K562 (cell line): ENCODE data around the gene DYSF. TPM values are rescaled to one million over a fixed set of nuclear protein-coding genes. Genes with fewer than 3 reads are reported as not detected.

Experiments used
- ATAC-seq: fragments of 200-7000 bp; cut with Tn5 transposase; 3 replicates; pipeline ENCODE4 v1.9.1; 2020; ENCODE audit warnings: moderate library complexity
- BruUV-seq: library from RNA; stranded (reverse); fragments of 400-500 nt; replicated peaks from 2 replicates; lab custom pipeline; 2021; lab: Mats Ljungman, UMichigan
- CTCF ChIA-PET: fragments of 300-600 bp; formaldehyde crosslinking; extraction: SDS; loops from one replicate; lab custom pipeline; 2021; ENCODE audit warnings: low intra/inter-chr PET ratio; lab: Yijun Ruan, JAX
- POLR2A ChIA-PET: fragments of 300-600, 350-650 bp; sonication (Branson Sonifier 250); formaldehyde crosslinking; extraction: SDS; loops from one replicate; lab custom pipeline; 2021; ENCODE audit warnings: antibody characterized with exemption, inconsistent platforms; lab: Yijun Ruan, JAX
- DNase-seq, 4 experiments: peaks; one replicate each; pipeline versions ENCODE4 v3.0.0 to v3.0.0-alpha.2; 2011 to 2018; ENCODE audit warnings: low spot score in 3 of 4, mixed read lengths in 3 of 4; ENCODE audit errors: extremely low read depth in 1 of 4
- FAIRE-seq: peaks from 2 replicates; lab custom pipeline; 2011; peaks lifted over from hg19 to GRCh38; lab: Jason Lieb, UNC
- H2AFZ ChIP-seq: 2 replicates; pipeline ENCODE4 v1.6.0; 2011; ENCODE audit warnings: low read depth, low read length, control low read depth, inconsistent platforms
- H3K27ac ChIP-seq: fragments of 200-600 bp; 3 replicates; pipeline ENCODE4 v1.8.0; 2011; ENCODE audit warnings: low read depth, mild to moderate bottlenecking, control low read depth, inconsistent platforms, low read length, moderate library complexity, mixed read lengths; ENCODE audit errors: extremely low read depth
- H3K27me3 ChIP-seq, 2 experiments: fragments of 300-600 bp in 1 of 2; 2 replicates in 1 of 2; 3 replicates in 1 of 2; pipeline versions ENCODE4 v1.6.0 to v1.8.0; 2011; ENCODE audit warnings: inconsistent platforms in 2 of 2, low read length in 2 of 2, mild to moderate bottlenecking in 1 of 2, mixed read lengths in 1 of 2, moderate library complexity in 1 of 2; ENCODE audit not compliant: control insufficient read depth in 2 of 2, insufficient read depth in 2 of 2
- H3K36me3 ChIP-seq: fragments of 300-600 bp; 3 replicates; pipeline ENCODE4 v1.8.0; 2011; ENCODE audit warnings: mild to moderate bottlenecking, low read length, inconsistent platforms; ENCODE audit not compliant: control insufficient read depth, insufficient read depth
- H3K4me1 ChIP-seq, 2 experiments: fragments of 200-600 bp in 1 of 2; replicated peaks in 1 of 2; 2 replicates in 1 of 2; 3 replicates in 1 of 2; pipeline versions ENCODE4 v1.5.1 to v1.8.0; 2011; ENCODE audit warnings: inconsistent platforms in 2 of 2, low read length in 2 of 2, mild to moderate bottlenecking in 1 of 2, mixed read lengths in 1 of 2, moderate library complexity in 1 of 2; ENCODE audit not compliant: control insufficient read depth in 2 of 2, insufficient read depth in 2 of 2
- H3K4me2 ChIP-seq: 2 replicates; pipeline ENCODE4 v1.6.1; 2011; ENCODE audit warnings: low read length, control low read depth, inconsistent platforms, mixed read lengths; ENCODE audit not compliant: insufficient read depth
- H3K4me3 ChIP-seq: fragments of 200-600 bp; sonication (generic), shearing (Covaris generic); 2 replicates; pipeline ENCODE4 v1.5.1; 2016; ENCODE audit warnings: control low read depth, inconsistent platforms
- H3K79me2 ChIP-seq: fragments of 200-600 bp; 3 replicates; pipeline ENCODE4 v1.8.0; 2011; ENCODE audit warnings: low read length, inconsistent platforms; ENCODE audit not compliant: control insufficient read depth, insufficient read depth
- H3K9ac ChIP-seq, 2 experiments: 2 replicates each; pipeline versions ENCODE4 v1.6.0 to v1.6.1; 2011; ENCODE audit warnings: low read depth in 2 of 2, low read length in 2 of 2, control low read depth in 1 of 2, inconsistent platforms in 1 of 2, mild to moderate bottlenecking in 1 of 2, mixed read lengths in 1 of 2; ENCODE audit not compliant: insufficient read depth in 1 of 2
- H3K9me1 ChIP-seq: one replicate; pipeline ENCODE4 v1.6.0; 2011; ENCODE audit warnings: inconsistent platforms, mild to moderate bottlenecking, low read length, moderate library complexity; ENCODE audit not compliant: control insufficient read depth, insufficient read depth
- H3K9me3 ChIP-seq: replicated peaks from 2 replicates; pipeline ENCODE4 v1.5.1; 2011; ENCODE audit warnings: low read depth, low read length, inconsistent platforms; ENCODE audit not compliant: control insufficient read depth, insufficient read depth
- H4K20me1 ChIP-seq: replicated peaks from 2 replicates; pipeline ENCODE4 v1.6.1; 2011; ENCODE audit warnings: low read length, inconsistent platforms, mixed read lengths; ENCODE audit not compliant: control insufficient read depth, insufficient read depth
- RUNX1 ChIP-seq: sonication (generic); IDR thresholded peaks from 2 replicates; pipeline ENCODE4 v1.6.1; 2016; ENCODE audit warnings: antibody characterized with exemption, low read depth
- SIN3A ChIP-seq, 2 experiments: fragments of 150-350 bp in 1 of 2; IDR thresholded peaks; 2 replicates each; pipeline ENCODE4 v1.6.1; 2011 to 2016; ENCODE audit warnings: borderline replicate concordance in 2 of 2, low read depth in 2 of 2, low read length in 2 of 2, mild to moderate bottlenecking in 2 of 2, moderate library complexity in 2 of 2; ENCODE audit not compliant: control insufficient read depth in 1 of 2
- TBP ChIP-seq: optimal IDR thresholded peaks from 2 replicates; pipeline ENCODE3; 2011; ENCODE audit warnings: low read depth, low read length, improper control_type of control experiment
- TCF7L2 ChIP-seq: fragments of 150-350 bp; IDR thresholded peaks from 2 replicates; pipeline ENCODE4 v1.6.1; 2016; ENCODE audit warnings: low read depth, mild to moderate bottlenecking, low read length, moderate library complexity
- WGBS: fragments of 100-300 bp; shearing (Covaris generic); methylation state at CpG from one replicate; pipeline ENCODE4 v1.1.6; 2016; ENCODE audit warnings: low coverage, mixed read lengths; ENCODE audit not compliant: insufficient coverage; ENCODE audit errors: missing lambda C conversion rate; 5-methylcytosine and 5-hydroxymethylcytosine counted together
- in situ Hi-C: fragments of 300-500 bp; cut with MboI; formaldehyde crosslinking; loops from 4 replicates; pipeline ENCODE4 v1.15.0; 2018; ENCODE audit warnings: inconsistent platforms, mixed read lengths
- intact Hi-C: fragments of 100-400 bp; cut with micrococcal nuclease; formaldehyde crosslinking; loops from 2 replicates; pipeline ENCODE4 v1.14.2; 2022
- polyA plus RNA-seq, 8 experiments: library from polyadenylated mRNA; depleted of rRNA in 4 of 8; stranded (reverse) in 5 of 8; unstranded in 3 of 8; fragments of >200 nt; fragmentation: Nextera tagmentation in 2 of 8; fragmentation: Illumina TruSeq in 1 of 8; extraction: Ambion mirVana in 2 of 8; extraction: Trizol in 1 of 8; gene quantifications; 2 replicates each; pipeline versions ENCODE4 v1.2.1 to v1.2.3, GENCODE V29; 2011 to 2014; ENCODE audit warnings: inconsistent platforms in 1 of 8, missing spikeins in 1 of 8
- total RNA-seq, 7 experiments: library from RNA; depleted of rRNA in 6 of 7; stranded (reverse); fragments of >200 nt in 6 of 7; fragmentation: Illumina TruSeq in 2 of 7; extraction: Trizol in 2 of 7; gene quantifications; 2 replicates each; pipeline versions ENCODE4 v1.2.1 to v1.2.3, GENCODE V29; 2011 to 2021; ENCODE audit warnings: low replicate concordance in 1 of 7

Gene DYSF
- total and polyA plus RNA-seq, 9 of the 15 experiments (the other 6 are each of a cell fraction or from before 2014, with no cell fraction given), result 0.01 to 0.80 (median 0.29) TPM

DNA sequence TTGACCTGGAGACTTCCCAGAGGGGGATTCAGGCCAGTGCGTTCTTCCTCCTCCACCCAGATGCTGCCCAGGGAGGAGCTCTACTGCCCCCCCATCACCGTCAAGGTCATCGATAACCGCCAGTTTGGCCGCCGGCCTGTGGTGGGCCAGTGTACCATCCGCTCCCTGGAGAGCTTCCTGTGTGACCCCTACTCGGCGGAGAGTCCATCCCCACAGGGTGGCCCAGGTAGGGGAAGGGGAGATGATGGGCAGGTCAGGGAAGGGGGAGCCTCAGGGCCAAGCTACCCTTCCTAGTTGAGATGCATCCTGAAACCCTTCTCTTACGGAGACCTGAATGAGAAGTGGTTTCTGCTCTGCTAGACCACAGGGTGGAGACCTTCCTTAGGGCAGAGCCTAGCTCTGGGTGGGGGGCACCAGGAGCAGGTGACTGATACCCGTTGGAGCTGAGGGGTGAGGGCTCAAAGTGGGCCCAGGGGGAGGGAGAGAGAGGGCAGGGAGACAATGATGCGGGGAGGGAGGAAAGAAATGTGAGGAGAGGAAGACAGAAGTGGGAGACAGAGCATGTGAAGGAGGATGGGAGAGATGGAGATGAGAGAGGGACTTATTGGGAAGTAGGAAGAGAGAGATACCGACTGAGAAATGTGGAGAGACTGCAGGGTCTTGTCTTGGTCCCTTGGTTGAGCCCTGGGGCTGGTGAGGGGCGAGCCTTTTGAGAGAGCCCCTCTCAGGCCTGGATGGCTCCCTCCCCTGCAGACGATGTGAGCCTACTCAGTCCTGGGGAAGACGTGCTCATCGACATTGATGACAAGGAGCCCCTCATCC, 159.4 kb downstream of the DYSF start:
- Histone ChIP-seq H3K9ac (no peak overlapping the region), H3K9me1 (no peaks in the 10 kb centered on the region), H3K4me3 (no peak overlapping the region), H4K20me1 (0 out of 2 replicates have a peak, but pooled peaks cover 4% of the 10 kb centered on the region), H2AFZ (no peak overlapping the region), H3K36me3 (no peaks in the 10 kb centered on the region), H3K4me1 (no peaks in the 10 kb centered on the region), H3K27ac (no peak overlapping the region), H3K27me3 (peaks cover 0 to 38% of the 10 kb centered on the region in 2 experiments; a peak in 2 of 5 replicates), H3K79me2 (no peaks in the 10 kb centered on the region), H3K4me2 (no peak overlapping the region), H3K9me3 (no peaks in the 10 kb centered on the region)
- intact Hi-C loops, result no loop called here
- no peak for ATAC-seq
- WGBS, result 2% methylated on average over 16 of the region's 17 CpGs
- no peak for DNase-seq
- in situ Hi-C loops, result no loop called here
- no peak for TF ChIP-seq RUNX1
- no peak for TF ChIP-seq SIN3A (IDR thresholded peaks at IDR 0.05; ENCODE audit: borderline replicate concordance in 2 of 2, control insufficient read depth in 1 of 2, low read depth in 2 of 2, low read length in 2 of 2)
- TF ChIP-seq TCF7L2, result no peak
- TF ChIP-seq TBP, result no peak
- POLR2A ChIA-PET, result interaction anchor here (0.6 kb wide), 1 partner anchor 415 kb away, joined by 3 read pairs; no protein-coding TSS in a partner anchor
- no TSS peak for BruUV-seq
- CTCF ChIA-PET, result no interaction called here
- no peak for FAIRE-seq
